Uterus (tissue), 4 donors: ENCODE results near the gene B3GLCT. TPM values are rescaled to one million over a fixed set of nuclear protein-coding genes. Genes with fewer than 3 reads are reported as not detected.

Experiments used
- DNase-seq, 2 donors: peaks; one replicate each; pipeline ENCODE4 v3.0.0-alpha.2; 2019 to 2020
- H3K27ac ChIP-seq, 2 donors: fragments of 200-600 bp; sonication (generic); 1 replicate in 1 of 2; 2 replicates in 1 of 2; pipeline ENCODE4 v1.5.1; 2016 to 2018
- H3K27me3 ChIP-seq, 2 donors: fragments of 200-600 bp; sonication (generic); one replicate each; pipeline ENCODE4 v1.5.1; 2018 to 2019; ENCODE audit warnings: control low read depth in 1 of 2
- H3K36me3 ChIP-seq, 2 donors: fragments of 200-600 bp; sonication (generic); one replicate each; pipeline ENCODE4 v1.5.1; 2019; ENCODE audit warnings: control low read depth in 1 of 2
- H3K4me1 ChIP-seq, 2 donors: fragments of 200-600 bp; sonication (generic); one replicate each; pipeline ENCODE4 v1.5.1; 2018 to 2019; ENCODE audit warnings: control low read depth in 1 of 2
- H3K4me3 ChIP-seq, 2 donors: fragments of 200-600 bp; sonication (generic); 1 replicate in 1 of 2; 2 replicates in 1 of 2; pipeline ENCODE4 v1.5.1; 2018 to 2019; ENCODE audit warnings: mild to moderate bottlenecking in 1 of 2
- H3K9me3 ChIP-seq, 2 donors: fragments of 200-600 bp; sonication (generic); one replicate each; pipeline ENCODE4 v1.5.1; 2019; ENCODE audit warnings: control low read depth in 1 of 2
- CTCF ChIP-seq, 4 experiments: fragments of 200-600 bp in 2 of 4; fragments of 450-650 bp in 2 of 4; sonication (generic) in 2 of 4; IDR thresholded peaks; one replicate each; pipeline ENCODE4 v1.5.1; 2016 to 2019; ENCODE audit warnings: antibody characterized with exemption in 4 of 4, mild to moderate bottlenecking in 2 of 4, moderate library complexity in 1 of 4
- POLR2A ChIP-seq, 2 donors: fragments of 450-650 bp; IDR thresholded peaks; one replicate each; pipeline ENCODE4 v1.6.1; 2016; ENCODE audit warnings: antibody characterized with exemption in 2 of 2, mild to moderate bottlenecking in 1 of 2, moderate library complexity in 1 of 2
- intact Hi-C: fragments of 100-400 bp; cut with DNase I; formaldehyde crosslinking; loops from one replicate; pipeline ENCODE4 v1.15.1; 2023; ENCODE audit warnings: low total_unique reads
- total RNA-seq, 4 donors: library from RNA; depleted of rRNA in 3 of 4; stranded (reverse); fragments of >200 nt in 3 of 4; gene quantifications; one replicate each; pipeline versions ENCODE4 v1.1.0 to v1.2.4, GENCODE V29; 2014 to 2023
- donor health status: DM: yes; HTN: yes; CAD: no.

B3GLCT gene
- total RNA-seq, 4 donors from 2014 or later: 20.0 to 83.1 (median 31.7) TPM

- Histone ChIP-seq H3K9me3 (no peaks in the 10 kb centered on the region), H3K4me3 (no peak overlapping the region), H3K36me3 (no peaks in the 10 kb centered on the region), H3K27me3 (no peaks in the 10 kb centered on the region), H3K27ac (no peak overlapping the region), H3K4me1 (no peaks in the 10 kb centered on the region)
- TF ChIP-seq POLR2A (IDR thresholded peaks at IDR 0.05) (no peak), CTCF (IDR thresholded peaks at IDR 0.05) (no peak)
- intact Hi-C loops: no loop called here
- no peak for DNase-seq
Observed at GRCh38 chr13:31372454-31372853, 172.7 kb downstream of the B3GLCT start.

DNA sequence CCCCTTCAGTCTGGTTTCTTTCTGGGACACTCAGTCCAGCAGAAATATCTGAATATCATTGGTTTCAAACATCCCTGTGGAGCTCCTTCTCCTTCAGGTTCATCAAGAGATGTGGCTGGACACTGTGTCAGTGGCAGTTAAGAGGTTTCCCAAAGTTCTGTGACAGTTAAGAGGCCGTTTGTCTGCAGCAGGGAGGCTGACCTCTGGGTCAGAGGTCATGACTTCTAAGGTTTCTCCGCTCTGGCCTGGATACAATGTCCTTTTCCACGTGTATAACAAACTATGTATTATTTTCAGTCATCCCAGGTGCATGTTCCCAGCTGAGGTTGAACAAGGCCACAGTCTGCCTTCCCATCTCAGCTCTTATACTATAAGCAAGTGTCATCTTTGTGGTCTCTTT lies 174.9 kb downstream of the B3GLCT start:
- Histone ChIP-seq H3K27ac (no peak overlapping the region), H3K27me3 (no peaks in the 10 kb centered on the region), H3K4me3 (no peak overlapping the region), H3K36me3 (no peaks in the 10 kb centered on the region), H3K4me1 (no peaks in the 10 kb centered on the region), H3K9me3 (no peaks in the 10 kb centered on the region)
- intact Hi-C loops: no loop called here
- TF ChIP-seq CTCF (IDR thresholded peaks at IDR 0.05): no peak
- TF ChIP-seq POLR2A (IDR thresholded peaks at IDR 0.05): no peak
- no peak for DNase-seq

GRCh38 chr13:31377946-31378345 lies 178.2 kb downstream of the B3GLCT start:
- no peak for TF ChIP-seq CTCF (IDR thresholded peaks at IDR 0.05)
- TF ChIP-seq POLR2A (IDR thresholded peaks at IDR 0.05): no peak
- H3K27ac ChIP-seq: no peak overlapping the region
- DNase-seq: no peak

GRCh38 chr13:31380715-31381114 lies 180.9 kb downstream of the B3GLCT start:
- DNase-seq: no peak
- Histone ChIP-seq H3K4me3 (no peak overlapping the region), H3K9me3 (no peaks in the 10 kb centered on the region), H3K4me1 (no peaks in the 10 kb centered on the region), H3K27me3 (no peaks in the 10 kb centered on the region), H3K36me3 (no peaks in the 10 kb centered on the region), H3K27ac (no peak overlapping the region)
- intact Hi-C loops: no loop called here
- no peak for TF ChIP-seq POLR2A (IDR thresholded peaks at IDR 0.05)
- no peak for TF ChIP-seq CTCF (IDR thresholded peaks at IDR 0.05)

More at GRCh38 chr13:31377946-31378345, 178.2 kb downstream of the B3GLCT start:
- Histone ChIP-seq H3K36me3 (no peaks in the 10 kb centered on the region), H3K4me3 (no peak overlapping the region), H3K27me3 (no peaks in the 10 kb centered on the region), H3K9me3 (no peaks in the 10 kb centered on the region), H3K4me1 (no peaks in the 10 kb centered on the region)
- intact Hi-C loops: no loop called here

Other genes starting within 250 kb of the B3GLCT start
- gene HSPH1, start 38.1 kb upstream of the B3GLCT start, total RNA-seq: 10 to 100 TPM; 11.3 to 74.7 (median 46.2) TPM